GM18873 (cell line): ENCODE results near the gene LMBR1.
"Not testable (repeated sequence)": the region's sequence is repeated elsewhere in the genome, so short reads cannot be mapped to it uniquely, and the experiment has no call there.

Source experiments
- ATAC-seq: cut with Tn5 transposase; IDR thresholded peaks from one replicate; pipeline ENCODE4 v1.9.1; 2021; ENCODE audit warnings: mild to moderate bottlenecking, moderate library complexity, moderate number of reproducible peaks; ENCODE audit not compliant: unreplicated experiment, low FRiP score

The LMBR1 gene

DNA sequence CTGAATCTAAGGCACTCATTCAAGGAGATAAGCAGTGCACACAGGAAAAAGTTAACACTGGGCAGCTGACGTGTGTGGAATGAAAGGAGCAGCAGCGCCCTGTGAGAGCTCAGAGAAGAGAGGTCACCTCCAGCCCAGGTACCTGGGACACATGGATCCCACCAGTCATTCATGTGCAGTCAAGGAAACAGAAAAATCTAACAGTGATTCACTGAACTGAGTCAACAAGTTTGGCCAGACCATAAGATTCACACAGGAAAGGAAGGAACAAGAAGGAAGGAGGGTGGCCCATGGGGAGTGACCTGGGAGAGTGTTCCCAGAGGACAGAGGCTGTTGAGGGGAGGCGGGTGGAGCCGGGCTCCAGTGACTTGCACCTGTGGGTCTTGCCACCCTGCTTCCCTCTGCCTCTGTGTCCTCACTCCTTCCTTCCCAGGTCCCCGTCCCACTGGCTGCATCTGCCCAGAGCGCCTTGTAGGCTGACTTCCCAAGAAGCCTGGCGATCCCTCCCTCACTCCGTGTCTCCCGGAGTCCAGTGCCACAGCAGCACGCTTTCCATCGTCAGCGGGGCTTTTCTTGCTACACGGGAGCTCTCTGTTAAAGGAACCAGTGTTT is 224.7 kb downstream of the LMBR1 start:
- ATAC-seq = no peak

DNA sequence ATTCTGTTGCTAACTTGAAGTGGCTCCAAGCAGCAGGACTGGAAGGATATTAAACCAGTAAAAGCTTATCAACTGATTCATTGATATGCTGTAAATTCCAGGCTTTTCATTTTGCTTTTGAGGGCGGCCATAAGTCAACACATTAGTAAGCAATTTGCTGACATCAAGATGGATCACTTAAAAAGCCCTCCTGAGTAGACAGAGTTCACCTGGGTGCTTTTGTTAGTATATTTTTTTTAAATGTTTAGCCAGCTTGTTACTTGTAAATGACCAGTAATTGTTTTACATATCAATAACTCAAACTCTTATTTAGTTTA is 225.9 kb downstream of the LMBR1 start:
- ATAC-seq = no peak

DNA sequence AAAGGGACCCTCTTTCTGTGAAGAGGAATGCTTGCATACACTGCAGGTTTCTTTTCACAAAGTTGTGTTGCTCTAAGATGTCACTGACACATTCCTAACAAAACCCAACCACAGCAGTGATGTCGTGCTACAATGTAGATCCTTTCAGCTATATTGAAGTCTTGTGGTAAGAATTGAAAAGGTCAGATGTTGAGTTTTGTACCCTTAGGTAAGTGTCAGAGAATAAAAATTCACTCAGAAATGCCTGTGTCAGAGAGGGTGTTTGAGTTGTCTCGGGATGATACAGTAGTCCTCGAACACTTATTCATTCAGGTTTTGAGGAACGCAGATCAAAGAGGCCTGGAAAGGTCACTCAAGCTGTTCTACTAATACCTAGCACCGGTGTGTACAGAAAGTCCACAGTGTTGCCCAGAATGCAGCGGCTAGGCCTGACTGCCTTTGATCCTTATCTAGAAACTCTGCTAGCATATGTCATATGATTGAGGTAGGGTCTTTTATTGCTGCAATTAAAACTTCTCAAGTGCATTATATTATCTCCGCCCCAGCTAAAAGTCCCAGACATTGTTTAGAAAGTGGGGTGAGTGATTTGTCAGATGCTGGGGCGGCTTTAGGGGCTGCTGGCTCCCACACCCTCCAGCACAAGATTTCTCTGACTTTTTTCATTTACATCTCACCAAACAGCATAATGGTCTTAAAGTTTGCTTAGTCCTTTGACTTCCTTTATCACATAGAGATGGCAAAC is 226.4 kb downstream of the LMBR1 start:
- ATAC-seq = no peak

DNA sequence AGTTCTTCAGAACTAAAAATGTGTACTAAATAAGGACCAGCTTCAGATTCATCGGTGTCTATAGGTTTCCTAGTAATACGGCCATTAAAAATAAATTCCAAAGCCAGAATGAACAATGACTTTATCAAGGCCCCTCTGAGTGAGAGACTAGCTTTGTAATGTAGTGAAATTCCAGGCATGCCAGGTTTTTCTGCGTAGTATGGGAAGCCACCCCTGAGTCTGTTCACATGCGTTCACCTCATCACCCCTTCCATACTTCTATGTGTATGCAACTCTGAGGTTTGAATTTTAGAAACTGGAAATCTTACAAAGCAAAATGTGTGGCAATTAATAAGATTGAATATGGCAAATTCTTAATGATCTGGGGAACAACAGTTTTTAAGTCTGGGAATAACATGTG is 227.9 kb downstream of the LMBR1 start:
- no peak for ATAC-seq

DNA sequence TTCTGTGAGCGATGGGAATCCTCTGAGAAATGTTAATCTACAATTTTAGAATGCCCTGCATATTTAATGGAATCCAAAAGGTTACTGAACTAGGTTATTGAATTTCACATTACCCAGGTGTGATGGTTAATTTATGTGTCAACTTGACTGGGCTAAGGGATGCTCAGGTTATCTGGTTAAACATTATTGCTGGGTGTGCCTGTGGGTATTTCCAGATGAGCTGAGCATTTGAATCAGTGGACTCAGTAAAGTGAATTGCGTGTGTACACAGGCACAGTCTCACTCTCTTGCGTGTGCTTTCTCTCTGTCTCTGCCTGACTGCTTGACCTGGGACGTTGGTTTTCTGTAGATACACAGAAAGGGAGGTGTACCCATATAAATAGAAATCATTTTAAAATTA is 230.7 kb downstream of the LMBR1 start:
- ATAC-seq = no peak

DNA sequence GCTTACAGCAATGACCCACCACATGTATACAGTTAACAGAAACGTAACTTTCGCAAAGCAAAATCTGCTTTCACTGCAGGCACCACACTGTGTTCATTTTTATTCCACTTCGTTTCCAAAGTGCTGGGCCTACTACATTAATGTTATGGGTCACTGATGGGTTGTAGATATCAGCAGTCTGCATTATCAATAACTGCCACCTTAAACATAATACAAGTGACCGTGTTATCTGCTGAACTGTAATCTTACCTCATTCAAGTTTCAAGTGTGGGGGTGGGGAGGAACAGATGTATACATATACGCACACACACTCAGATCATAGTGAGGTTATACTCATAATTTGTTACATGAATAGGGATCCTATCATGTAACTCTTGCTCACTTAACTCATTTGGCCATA is 231.3 kb downstream of the LMBR1 start:
- ATAC-seq = no peak

DNA sequence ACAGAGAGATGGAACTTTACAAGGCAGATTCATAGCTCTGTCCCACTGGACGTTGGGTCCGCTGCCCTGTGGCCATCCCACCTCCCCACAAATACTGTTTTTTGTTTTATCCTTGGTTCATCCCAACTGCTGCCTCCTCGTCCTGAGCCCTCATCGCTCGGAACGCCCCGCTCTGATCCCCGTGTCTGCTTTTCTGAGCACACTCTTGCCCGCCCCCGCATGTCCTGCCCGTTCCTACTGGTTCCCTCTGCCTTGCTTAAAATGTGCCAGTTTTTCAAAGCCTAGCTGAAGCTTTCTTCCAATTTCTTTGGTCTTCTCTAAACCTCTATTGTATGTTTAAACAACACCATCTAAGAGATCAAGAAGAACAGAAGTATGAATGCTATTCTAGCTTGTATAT is 233.0 kb downstream of the LMBR1 start:
- ATAC-seq = no peak

DNA sequence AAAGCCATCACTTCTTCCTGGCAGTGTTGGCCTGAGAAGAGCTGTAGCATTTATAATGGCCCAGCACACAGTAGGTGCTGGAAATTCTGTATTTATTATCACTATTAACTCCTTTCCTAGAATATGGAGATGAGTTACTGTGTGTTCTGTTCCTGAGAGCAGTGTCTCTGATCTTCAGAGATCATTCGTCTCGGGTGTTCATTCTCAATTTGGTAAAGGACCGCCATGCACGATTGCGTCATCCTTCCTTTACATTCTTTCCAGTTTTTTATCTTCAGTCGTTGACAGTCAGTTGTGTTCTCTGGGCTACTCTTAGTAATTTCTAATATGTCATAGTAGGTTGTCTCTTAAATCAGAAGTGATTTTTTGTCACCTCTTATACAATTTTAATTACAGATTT is 233.8 kb downstream of the LMBR1 start:
- ATAC-seq = no peak

DNA sequence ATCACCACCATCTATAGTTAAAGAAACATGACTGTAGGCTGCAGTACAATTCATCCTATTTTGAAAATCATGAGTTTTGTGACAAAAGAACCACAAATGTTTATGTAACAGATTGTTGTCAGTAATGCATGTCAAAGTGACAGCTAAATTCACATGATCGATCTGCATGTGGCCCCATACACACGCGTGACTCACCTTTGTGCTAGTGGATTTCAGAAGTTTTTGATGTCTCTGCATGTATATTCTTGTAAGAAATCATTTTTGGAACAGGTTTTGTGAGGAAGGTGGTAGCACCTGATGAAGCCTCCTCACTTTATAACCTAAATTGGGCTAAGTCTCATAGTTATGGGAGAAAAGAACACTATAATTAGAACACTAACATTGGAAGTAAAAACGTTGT is 235.3 kb downstream of the LMBR1 start:
- ATAC-seq = no peak

DNA sequence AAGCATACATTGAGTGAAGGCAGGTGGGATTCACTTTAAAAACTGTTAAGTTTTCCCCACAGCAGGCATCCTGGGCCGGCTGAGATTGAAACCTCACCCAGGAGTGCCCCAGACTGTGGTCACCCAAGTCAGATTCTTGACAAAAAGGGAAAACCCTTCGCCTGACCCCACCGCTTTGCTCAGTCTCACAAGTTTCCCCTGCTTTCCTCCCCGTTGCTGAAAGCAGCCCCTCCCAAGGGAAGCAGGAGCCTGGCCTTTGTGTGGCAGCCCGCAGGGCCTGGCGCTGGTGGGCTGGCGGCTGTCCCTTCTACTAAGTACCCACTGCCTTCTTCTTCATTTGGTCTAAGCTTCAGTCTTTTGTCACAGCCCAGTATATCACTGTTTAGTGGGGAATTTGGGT is 236.4 kb downstream of the LMBR1 start:
- no peak for ATAC-seq

DNA sequence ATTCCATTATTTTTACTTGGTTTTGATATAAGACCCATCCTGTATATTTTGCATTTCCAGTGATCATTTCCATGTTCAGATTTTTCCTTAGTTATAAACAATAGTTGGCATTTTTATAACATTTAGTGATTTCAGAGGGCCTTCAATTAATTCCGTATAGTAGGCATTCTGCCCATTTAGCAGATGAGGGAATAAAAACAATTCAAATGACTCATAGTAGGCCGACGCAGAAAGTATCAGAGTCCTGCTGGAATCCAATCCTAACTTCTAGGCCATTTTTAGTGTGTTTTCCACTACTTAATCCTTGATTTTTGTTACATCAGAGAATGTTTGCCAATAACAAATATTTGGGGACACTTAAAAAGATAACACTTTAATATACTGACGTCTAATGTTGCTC is 237.0 kb downstream of the LMBR1 start:
- ATAC-seq = no peak

DNA sequence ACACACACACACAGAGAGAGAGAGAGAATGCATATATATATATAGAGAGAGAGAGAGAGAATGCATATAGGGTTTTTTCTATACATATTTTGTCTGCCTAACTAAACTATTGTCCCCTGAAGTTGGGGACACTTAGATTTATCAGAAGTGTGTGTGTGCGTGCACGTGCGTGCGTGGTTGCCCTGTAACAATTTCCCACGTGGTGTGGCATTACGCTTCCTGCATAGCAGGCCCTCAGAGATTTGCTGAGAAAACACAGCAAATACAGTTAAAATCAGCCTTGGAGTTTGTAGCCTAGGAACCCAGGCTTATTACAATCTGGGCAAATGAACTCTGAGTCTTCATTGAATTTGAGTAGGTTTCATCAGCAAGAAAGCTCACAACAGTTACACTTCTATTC is 237.7 kb downstream of the LMBR1 start:
- ATAC-seq = no peak

DNA sequence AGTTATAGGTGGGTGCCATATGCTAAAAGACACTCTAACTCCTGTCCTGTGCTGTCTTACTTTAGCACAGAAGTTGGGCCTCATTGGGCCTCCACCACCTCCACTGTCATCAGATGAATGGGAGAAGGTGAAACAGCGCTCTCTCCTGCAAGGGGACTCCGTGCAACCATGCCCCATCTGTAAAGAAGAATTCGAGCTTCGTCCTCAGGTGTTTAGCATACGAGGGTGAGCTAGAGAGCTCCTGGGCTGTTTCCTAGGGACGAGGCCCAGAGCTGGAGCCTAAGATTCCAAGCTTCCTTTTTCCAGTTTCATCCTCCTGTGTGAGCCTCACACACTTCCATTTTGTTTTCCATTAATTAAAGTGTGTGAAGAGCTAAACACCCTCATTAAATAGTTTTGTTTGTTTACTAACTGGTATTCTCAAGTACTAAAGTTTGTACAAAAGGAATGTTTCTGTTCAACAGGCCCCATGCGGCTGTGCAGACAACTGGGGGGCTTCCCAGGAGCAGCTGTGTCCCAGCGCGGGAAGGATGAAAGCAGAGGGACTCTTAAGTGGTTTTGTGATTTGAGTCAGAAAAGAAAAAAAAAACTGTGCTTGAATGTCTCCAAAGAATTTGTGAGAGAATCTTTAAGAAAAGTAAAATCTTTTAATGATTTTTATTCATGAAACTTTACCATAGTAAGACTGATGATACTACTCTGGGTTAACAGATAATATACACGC is 238.3 kb downstream of the LMBR1 start:
- ATAC-seq = no peak

DNA sequence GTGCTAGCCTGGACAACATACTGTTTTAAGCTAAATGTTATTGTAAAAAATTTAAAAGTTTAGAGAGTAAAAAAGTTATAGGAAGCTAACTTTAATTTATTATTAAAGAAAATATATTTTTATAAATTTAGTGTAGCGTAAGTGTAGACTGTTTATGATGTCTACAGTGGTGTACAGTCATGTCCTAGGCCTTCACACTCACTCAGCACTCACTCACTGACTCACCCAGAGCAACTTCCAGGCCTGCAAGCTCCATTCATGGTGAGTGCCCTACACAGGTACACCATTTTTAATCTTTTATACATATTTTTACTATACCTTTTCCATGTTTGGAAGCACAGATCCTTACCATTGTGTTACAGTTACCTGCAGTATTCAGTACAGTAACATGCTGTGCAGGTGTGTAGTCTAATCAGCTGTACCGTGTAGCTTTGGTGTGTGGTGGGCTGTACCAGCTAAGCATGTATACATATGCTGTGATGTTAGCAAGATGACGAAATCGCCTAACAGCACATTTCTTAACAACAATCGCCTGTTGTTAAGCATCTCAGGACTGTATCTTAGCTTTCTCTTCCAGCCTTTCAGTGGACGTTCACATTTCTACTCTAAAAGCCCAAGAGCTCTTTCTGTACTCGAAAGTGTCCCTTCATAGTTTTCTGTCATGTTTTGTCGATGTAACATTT is 240.0 kb downstream of the LMBR1 start:
- no peak for ATAC-seq

DNA sequence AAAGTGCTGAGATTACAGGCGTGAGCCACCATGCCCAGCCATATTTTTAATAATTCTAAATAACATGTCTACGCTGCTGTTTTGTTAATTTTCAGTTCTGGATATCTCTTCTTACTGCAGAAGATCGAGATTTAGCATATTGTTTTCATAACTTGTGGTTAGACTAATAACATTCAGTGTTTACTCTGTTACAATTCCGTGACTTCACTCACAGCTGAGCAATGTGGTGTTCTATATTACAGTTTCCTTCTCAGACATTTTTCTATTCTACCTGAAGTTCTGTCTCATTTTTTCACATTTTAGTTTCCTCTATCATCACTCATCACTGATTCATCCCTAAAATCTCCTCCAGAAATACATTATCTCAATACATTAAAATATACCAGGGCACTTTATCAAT is 241.5 kb downstream of the LMBR1 start:
- no peak for ATAC-seq

DNA sequence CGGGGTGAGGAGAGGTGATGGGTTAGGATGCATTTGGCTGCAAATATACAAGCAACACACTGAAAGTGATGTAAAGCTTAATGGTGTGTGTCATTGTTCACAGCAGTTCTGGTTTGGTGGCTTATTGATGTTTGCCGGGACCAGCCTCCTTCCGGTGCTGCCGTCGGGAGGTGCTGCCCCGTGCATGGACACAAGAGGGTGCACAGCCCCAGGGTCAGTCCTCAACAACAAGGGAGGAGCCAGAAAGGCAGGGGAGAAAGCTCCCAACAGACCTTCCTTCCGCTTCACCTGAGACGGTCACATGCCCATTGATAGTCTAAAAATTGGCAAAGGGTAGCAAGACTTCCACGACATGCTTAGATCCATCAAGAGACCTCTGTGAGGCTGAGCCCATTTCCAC is 242.9 kb downstream of the LMBR1 start:
- no peak for ATAC-seq

DNA sequence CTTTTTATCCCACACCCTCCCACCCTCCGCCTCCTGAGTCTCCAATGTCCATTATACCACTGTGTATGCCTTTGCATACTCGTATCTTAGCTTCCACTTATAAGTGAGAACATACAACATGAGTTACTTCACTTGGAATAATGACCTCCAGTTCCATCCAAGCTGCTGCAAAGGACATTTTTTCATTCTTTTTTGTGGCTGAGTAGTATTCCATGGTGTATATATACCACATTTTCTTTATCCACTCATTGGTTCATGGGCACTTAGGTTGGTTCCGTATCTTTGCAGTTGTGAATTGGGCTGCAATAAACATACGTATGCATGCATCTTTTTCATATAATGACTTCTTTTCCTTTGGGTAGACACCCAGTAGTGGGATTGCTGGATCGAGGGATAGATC is 245.7 kb downstream of the LMBR1 start:
- not testable (repeated sequence) for ATAC-seq

DNA sequence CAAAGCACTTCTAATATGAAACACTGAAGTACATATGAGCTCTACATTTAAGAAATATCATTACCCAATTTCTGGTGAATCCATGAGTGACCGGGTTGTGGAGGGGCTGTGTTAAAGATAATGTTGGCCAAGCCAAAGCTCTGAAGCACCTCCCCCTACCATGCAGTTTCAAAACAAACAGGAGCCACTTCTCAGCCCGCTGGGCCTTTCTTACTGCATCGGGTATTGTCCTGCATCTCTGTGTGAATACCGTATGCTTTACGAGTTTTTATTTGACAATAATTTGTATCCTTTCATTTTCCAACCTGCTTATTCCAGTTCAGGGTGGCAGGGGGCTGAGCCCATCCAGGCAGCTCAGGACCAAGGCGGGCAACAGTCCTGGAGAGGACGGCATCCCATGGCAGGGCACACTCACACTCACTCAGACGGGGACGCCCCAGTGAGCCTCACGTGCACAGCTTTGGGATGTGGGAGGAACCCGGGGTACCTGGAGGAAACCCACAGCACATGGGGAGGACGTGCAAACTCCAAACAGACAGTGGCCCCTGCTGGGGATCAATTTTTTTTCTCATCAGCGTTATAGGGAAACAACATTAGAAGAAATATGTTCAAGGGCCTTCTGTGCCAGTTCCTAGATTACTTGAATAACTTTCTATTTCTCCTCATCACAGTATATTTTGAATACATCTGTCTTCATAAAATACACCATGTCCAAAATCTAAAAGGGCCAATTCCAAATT is 250.5 kb downstream of the LMBR1 start:
- ATAC-seq = no peak

DNA sequence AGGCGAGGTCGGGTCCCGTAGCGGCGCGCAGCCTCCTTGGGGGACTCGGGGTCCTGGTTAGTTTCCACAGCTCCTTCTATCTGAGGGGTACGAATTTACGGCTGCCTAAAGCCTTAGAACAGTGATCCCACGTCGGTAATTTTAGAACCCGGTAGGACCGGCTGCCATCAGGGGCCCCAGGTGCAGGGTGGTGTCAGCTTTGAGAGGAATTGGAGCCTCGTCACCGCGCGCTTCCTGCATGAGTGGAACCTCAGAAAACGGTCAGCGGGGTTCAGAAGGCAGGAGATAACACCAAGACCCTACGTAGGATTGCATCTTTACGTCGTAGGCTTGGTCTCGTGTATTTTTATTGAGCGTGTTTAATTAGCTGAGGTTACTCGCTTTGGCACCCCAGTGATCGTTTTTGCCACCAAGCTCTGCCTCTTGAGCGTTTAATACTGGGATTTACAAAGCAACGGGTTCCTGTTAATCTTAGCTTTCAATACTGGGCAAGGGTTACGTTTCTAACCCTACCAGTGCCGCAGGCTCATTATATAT is 252.0 kb downstream of the LMBR1 start:
- ATAC-seq = peak; percentile 54

DNA sequence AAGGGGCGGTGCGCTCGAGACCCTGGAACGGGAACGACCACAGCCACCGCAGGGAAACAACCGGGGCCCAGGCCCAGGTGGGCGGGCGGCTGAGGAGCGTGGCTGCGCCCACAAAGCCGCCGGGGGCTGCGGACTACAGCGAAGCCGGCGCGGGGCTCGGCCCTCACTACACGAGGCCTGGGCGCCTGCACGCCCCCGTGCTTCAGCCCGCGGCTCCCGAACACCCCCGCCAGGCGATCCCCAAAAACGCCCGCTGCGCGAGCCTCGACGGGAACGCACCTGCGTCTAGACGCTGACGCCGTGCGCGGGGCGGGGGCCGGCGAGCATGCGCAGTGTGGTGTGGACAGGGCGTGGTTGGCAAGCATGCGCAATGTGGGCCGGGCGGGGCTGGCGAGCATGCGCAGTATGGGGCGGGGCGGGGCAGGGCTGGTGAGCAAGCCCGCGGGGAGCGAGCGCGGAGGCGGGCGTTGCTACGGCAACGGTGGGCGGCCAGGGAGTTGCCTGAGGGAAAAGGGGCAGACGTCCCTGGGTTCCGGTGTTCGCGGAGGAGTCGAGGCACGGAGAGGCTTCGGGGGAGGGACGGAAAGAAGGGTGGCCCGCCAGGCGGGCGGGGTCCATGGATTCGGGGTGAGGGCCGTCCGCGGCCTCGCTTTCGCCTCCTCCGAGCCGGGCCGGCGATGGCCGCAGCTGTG is 252.6 kb downstream of the LMBR1 start, which contains the start of gene RNF32:
RNF32 (plus strand) TSS at position 518 of the 692 bp plus-strand sequence. CDS start 3,104 bp downstream, outside the sequence.
- peak; percentile 67 for ATAC-seq
